Hepatocyte (in vitro differentiated cells): ENCODE data around the gene RPS21.

Experiments used
- CTCF ChIP-seq: fragments of 200-600 bp; sonication (generic); IDR thresholded peaks from 2 replicates; pipeline ENCODE4 v1.5.1; 2016; ENCODE audit warnings: antibody characterized with exemption, mild to moderate bottlenecking; ENCODE audit not compliant: poor library complexity
- EZH2 ChIP-seq: fragments of 200-600 bp; sonication (generic); IDR thresholded peaks from 2 replicates; pipeline ENCODE4 v1.6.1; 2016; ENCODE audit warnings: antibody characterized with exemption, mild to moderate bottlenecking, borderline replicate concordance

GRCh38 chr20:62391165-62392076 lies 4.5 kb downstream of the RPS21 start:
- TF ChIP-seq CTCF (no peak), EZH2 (no peak)
